Neural crest cell (in vitro differentiated cells): ENCODE data around the gene KSR2. TPM values are rescaled to one million over a fixed set of nuclear protein-coding genes. Genes with fewer than 3 reads are reported as not detected.

Experiments
- DNase-seq: peaks from one replicate; pipeline ENCODE4 v3.0.0; 2021; ENCODE audit warnings: low read depth, mixed read lengths, low spot score
- H3K27ac Mint-ChIP-seq: one replicate; pipeline ENCODE4 v1.8.0; 2021; ENCODE audit warnings: mild to moderate bottlenecking, mixed read lengths; ENCODE audit not compliant: unreplicated experiment
- H3K27me3 Mint-ChIP-seq: 2 replicates; pipeline ENCODE4 v1.8.0; 2021; ENCODE audit warnings: low read depth, mild to moderate bottlenecking, mixed read lengths
- H3K36me3 Mint-ChIP-seq: 2 replicates; pipeline ENCODE4 v1.8.0; 2021; ENCODE audit warnings: low read depth, mild to moderate bottlenecking, mixed read lengths
- H3K4me1 Mint-ChIP-seq: 2 replicates; pipeline ENCODE4 v1.8.0; 2021; ENCODE audit warnings: mixed read lengths
- H3K4me3 Mint-ChIP-seq: one replicate; pipeline ENCODE4 v1.8.0; 2021; ENCODE audit warnings: mild to moderate bottlenecking, mixed read lengths
- H3K9me3 Mint-ChIP-seq: 2 replicates; pipeline ENCODE4 v1.8.0; 2021; ENCODE audit warnings: mixed read lengths
- total RNA-seq: library from RNA; stranded (reverse); gene quantifications from 2 replicates; pipeline ENCODE4 v1.2.1, GENCODE V29; 2021
- TF ChIP-seq, protein P1 (sequence below): fragments of 200-600 bp; sonication (generic); conservative IDR thresholded peaks from 2 replicates; pipeline ENCODE4 v1.5.0; 2021; ENCODE audit warnings: antibody characterized with exemption, mild to moderate bottlenecking

The KSR2 gene
- total RNA-seq, 1 donor from 2014 or later, result 0.33 TPM

DNA sequence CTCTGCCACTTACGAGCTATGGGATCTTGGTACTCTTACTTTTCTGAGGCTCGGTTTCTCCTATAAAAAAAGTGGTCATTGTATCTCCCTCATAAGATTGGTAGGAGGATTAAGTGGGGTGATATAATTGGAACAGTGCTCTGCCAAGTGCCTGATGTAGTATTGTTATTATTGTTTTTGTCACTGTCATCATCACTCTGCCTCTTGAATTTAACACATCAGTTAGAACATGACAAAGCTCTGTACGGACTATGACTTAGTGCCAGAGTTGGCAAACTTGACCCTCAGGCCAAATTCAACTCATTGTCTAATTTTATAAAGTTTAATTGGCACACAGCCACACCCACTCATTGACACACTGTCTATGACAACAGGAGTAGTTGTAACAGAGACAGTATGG lies 378.4 kb downstream of the KSR2 start:
- Mint-ChIP-seq H3K4me1 (no peaks in the 10 kb centered on the region), H3K36me3 (no peaks in the 10 kb centered on the region), H3K27ac (no peak overlapping the region), H3K27me3 (peaks cover 48% of the 10 kb centered on the region), H3K9me3 (no peaks in the 10 kb centered on the region), H3K4me3 (no peak overlapping the region)
- DNase-seq, result no peak
- TF ChIP-seq, protein P1, sequence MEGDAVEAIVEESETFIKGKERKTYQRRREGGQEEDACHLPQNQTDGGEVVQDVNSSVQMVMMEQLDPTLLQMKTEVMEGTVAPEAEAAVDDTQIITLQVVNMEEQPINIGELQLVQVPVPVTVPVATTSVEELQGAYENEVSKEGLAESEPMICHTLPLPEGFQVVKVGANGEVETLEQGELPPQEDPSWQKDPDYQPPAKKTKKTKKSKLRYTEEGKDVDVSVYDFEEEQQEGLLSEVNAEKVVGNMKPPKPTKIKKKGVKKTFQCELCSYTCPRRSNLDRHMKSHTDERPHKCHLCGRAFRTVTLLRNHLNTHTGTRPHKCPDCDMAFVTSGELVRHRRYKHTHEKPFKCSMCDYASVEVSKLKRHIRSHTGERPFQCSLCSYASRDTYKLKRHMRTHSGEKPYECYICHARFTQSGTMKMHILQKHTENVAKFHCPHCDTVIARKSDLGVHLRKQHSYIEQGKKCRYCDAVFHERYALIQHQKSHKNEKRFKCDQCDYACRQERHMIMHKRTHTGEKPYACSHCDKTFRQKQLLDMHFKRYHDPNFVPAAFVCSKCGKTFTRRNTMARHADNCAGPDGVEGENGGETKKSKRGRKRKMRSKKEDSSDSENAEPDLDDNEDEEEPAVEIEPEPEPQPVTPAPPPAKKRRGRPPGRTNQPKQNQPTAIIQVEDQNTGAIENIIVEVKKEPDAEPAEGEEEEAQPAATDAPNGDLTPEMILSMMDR, result no peak

DNA sequence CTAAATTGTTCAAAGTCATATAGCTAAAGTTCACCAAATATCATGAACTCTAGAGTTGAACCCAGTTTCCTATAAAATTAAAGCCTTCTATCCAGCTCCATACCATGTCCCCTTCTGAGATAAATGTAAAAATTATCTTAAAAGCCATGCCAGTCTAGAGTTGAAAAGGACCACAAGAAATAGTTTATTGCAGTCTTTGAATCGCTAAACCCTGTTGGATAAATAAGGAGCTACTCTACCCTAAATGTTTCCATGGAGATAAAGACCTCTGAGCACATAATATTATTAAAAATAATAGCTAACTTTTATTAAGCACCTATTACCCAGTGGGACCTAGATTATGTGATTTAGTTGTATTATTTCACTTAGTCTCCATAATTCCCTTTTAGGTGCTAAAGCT lies 379.8 kb downstream of the KSR2 start:
- Mint-ChIP-seq H3K4me3 (no peak overlapping the region), H3K36me3 (no peaks in the 10 kb centered on the region), H3K27ac (no peak overlapping the region), H3K4me1 (no peaks in the 10 kb centered on the region), H3K27me3 (peaks cover 60% of the 10 kb centered on the region), H3K9me3 (no peaks in the 10 kb centered on the region)
- TF ChIP-seq, protein P1, result no peak
- no peak for DNase-seq

DNA sequence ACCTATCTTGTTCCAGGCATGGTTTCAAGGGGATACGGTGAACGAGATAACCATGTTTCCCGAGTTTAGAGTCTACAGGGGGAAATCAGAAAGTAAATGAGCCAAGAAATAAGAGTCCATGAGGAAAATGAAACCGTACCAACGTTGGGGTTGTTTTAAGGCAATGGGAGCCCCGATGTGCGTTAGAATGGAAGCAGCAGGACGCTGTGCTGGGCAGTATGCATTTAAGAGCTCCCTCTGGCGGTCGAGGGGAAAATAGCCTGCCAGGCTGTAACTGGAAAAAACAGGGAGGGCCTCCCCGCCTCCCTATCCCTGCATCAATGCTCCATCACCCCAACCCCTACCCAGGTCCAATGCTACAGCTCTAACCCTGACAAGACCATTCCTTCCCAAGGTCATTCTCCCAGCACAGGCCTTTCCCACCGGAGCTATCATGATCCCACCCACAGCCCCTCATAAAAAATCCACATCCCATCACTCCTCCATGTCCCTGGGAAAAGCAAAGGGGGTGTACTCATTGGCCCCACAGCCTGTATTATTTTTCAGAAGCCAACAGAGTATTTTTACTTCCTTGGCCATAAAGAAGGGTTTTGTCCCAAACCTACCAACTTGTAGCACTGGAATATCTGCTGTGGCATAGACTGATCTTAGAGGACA lies 381.0 kb downstream of the KSR2 start:
- Mint-ChIP-seq H3K27ac (no peak overlapping the region), H3K4me3 (no peak overlapping the region), H3K4me1 (no peaks in the 10 kb centered on the region), H3K36me3 (no peaks in the 10 kb centered on the region), H3K9me3 (no peaks in the 10 kb centered on the region), H3K27me3 (peaks cover 63% of the 10 kb centered on the region)
- TF ChIP-seq, protein P1, result peak; percentile 90
- peak; percentile 66 for DNase-seq

DNA sequence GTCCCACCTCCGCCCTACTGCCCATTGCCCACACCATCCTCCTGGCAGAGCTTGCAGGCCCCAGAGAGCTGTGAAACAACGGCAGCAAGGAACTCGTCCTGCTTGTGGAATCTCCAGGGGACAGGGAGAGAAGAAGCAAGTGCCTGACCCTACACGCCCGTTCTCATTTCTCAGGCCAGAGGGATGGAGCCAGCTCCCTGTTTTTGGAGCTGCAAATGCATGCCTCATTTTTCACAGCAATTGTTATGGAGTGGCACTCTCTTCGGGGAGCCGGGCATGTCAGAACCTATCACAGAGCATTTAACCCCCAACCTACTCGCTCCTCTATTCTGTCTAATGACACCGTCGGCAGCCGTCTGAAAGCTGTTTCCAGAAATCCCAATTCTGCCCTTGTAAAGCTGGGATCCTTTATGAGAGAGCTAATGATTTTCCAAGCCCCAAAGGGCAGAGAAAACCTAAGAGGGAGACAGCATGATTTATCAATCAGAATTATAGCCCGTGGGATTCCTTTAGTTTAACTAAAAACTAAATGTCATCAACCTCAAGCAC lies 385.0 kb downstream of the KSR2 start:
- Mint-ChIP-seq H3K4me3 (no peak overlapping the region), H3K27ac (no peak overlapping the region), H3K9me3 (no peaks in the 10 kb centered on the region), H3K36me3 (no peaks in the 10 kb centered on the region), H3K4me1 (no peaks in the 10 kb centered on the region), H3K27me3 (peaks cover 68% of the 10 kb centered on the region)
- TF ChIP-seq, protein P1, result no peak
- no peak for DNase-seq

DNA sequence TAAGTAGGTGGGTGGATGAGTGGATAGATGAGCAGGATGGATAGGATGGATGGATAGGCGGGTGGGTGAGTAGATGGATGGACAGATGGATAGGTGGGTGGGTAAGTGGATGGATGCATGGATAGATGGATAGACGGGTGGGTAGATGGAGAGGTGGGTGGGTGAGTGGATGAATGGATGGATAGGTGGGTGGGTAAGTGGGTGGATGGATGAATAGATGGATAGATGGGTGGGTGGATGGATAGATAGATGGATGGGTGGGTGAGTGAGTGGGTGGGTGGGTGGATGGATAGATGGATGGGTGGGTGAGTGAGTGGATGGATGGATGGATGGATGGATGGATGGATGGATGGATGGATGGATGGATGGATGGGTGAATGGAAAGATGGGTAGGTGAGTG lies 385.7 kb downstream of the KSR2 start:
- H3K27me3 Mint-ChIP-seq, result peaks cover 64% of the 10 kb centered on the region
- no peaks in the 10 kb centered on the region for H3K4me1 Mint-ChIP-seq
- H3K9me3 Mint-ChIP-seq, result no peaks in the 10 kb centered on the region
- no peaks in the 10 kb centered on the region for H3K36me3 Mint-ChIP-seq
- no peak overlapping the region for H3K27ac Mint-ChIP-seq
- no peak for DNase-seq
- no peak overlapping the region for H3K4me3 Mint-ChIP-seq
- TF ChIP-seq, protein P1, result no peak
